SK-N-MC (cell line): ENCODE results near the gene APOL1.
"Not testable (repeated sequence)": the region's sequence is repeated elsewhere in the genome, so short reads cannot be mapped to it uniquely, and the experiment has no call there.

ENCODE experiments used
- EZH2 ChIP-seq: fragments of 200-600 bp; sonication (generic); IDR thresholded peaks from one replicate; pipeline ENCODE4 v1.6.1; 2017; ENCODE audit warnings: antibody characterized with exemption
- FOXP2 ChIP-seq: optimal IDR thresholded peaks from 2 replicates; pipeline ENCODE3; 2011; ENCODE audit warnings: mild to moderate bottlenecking, moderate library complexity; ENCODE audit not compliant: insufficient read depth; ENCODE audit errors: extremely low read length, control extremely low read depth
- POLR2AphosphoS5 ChIP-seq: IDR thresholded peaks from 2 replicates; pipeline ENCODE4 v1.6.1; 2012; ENCODE audit warnings: mild to moderate bottlenecking, low read depth, low read length, borderline replicate concordance

DNA sequence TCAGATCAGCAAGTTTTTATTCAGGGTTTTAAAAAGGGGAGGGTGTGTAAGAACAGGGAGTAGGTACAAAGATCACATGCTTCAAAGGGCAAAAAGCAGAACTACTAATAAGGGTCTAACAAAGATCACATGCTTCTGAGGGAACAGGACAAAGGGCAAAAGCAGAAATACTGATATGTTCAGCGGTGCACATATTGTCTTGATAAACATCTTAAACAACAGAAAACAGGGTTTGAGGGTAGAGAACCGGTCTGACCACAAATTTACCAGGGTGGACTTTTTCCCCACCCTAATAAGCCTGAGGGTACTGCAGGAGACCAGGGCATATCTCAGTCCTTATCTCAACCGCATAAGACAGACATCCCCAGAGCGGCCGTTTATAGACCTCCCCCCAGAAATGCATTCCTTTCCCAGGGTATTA lies 43.4 kb upstream of the APOL1 start:
- not testable (repeated sequence) for TF ChIP-seq EZH2, POLR2AphosphoS5, FOXP2
